Upper lobe of right lung (tissue), 1 donor: ENCODE results near the gene CHRNA4. TPM values are rescaled to one million over a fixed set of nuclear protein-coding genes. Genes with fewer than 3 reads are reported as not detected.

ENCODE experiments used
- ATAC-seq: fragments of 200-7000 bp; cut with Tn5 transposase; one replicate; pipeline ENCODE4 v1.9.1; 2020; ENCODE audit warnings: mild to moderate bottlenecking, moderate library complexity
- DNase-seq: peaks from one replicate; pipeline ENCODE4 v3.0.0-alpha.2; 2020
- H3K27ac ChIP-seq: fragments of 200-600 bp; one replicate; pipeline ENCODE4 v1.8.0; 2022
- H3K27me3 ChIP-seq: fragments of 200-600 bp; one replicate; pipeline ENCODE4 v1.8.0; 2022; ENCODE audit warnings: mild to moderate bottlenecking
- H3K36me3 ChIP-seq: fragments of 200-600 bp; one replicate; pipeline ENCODE4 v1.8.0; 2022
- H3K4me1 ChIP-seq: fragments of 200-600 bp; one replicate; pipeline ENCODE4 v1.8.0; 2022
- H3K4me3 ChIP-seq: fragments of 200-600 bp; one replicate; pipeline ENCODE4 v1.8.0; 2022; ENCODE audit warnings: mild to moderate bottlenecking
- H3K9me3 ChIP-seq: fragments of 200-600 bp; one replicate; pipeline ENCODE4 v1.8.0; 2022
- intact Hi-C: fragments of 100-400 bp; cut with DNase I; formaldehyde crosslinking; loops from one replicate; pipeline ENCODE4 v1.11.0; 2022
- total RNA-seq: library from RNA; stranded (reverse); fragmentation: NEBNext Ultra II Directional; extraction: Animal tissue kit (Norgen Biotek cat#: 25700); gene quantifications from one replicate; pipeline ENCODE4 v1.2.1, GENCODE V29; 2021
- TF ChIP-seq, protein P1 (sequence below): fragments of 200-600 bp; IDR thresholded peaks from one replicate; pipeline ENCODE4 v1.8.0; 2022; ENCODE audit warnings: antibody characterized with exemption
- donor health status: DM: no; HTN: yes; CAD: no; lungs with severe emphysema.

Gene CHRNA4
- total RNA-seq, 1 donor from 2014 or later, result 0.06 TPM

GRCh38 chr20:63317061-63317460 is 44.1 kb downstream of the CHRNA4 start:
- intact Hi-C loops, result no loop called here
- TF ChIP-seq, protein P1, sequence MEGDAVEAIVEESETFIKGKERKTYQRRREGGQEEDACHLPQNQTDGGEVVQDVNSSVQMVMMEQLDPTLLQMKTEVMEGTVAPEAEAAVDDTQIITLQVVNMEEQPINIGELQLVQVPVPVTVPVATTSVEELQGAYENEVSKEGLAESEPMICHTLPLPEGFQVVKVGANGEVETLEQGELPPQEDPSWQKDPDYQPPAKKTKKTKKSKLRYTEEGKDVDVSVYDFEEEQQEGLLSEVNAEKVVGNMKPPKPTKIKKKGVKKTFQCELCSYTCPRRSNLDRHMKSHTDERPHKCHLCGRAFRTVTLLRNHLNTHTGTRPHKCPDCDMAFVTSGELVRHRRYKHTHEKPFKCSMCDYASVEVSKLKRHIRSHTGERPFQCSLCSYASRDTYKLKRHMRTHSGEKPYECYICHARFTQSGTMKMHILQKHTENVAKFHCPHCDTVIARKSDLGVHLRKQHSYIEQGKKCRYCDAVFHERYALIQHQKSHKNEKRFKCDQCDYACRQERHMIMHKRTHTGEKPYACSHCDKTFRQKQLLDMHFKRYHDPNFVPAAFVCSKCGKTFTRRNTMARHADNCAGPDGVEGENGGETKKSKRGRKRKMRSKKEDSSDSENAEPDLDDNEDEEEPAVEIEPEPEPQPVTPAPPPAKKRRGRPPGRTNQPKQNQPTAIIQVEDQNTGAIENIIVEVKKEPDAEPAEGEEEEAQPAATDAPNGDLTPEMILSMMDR, result no peak
- no peak overlapping the region for H3K27ac ChIP-seq
- no peak for DNase-seq
- peaks cover 19% of the 10 kb centered on the region for H3K27me3 ChIP-seq
- no peak for ATAC-seq
- peaks cover 5% of the 10 kb centered on the region for H3K4me1 ChIP-seq
- no peak overlapping the region for H3K4me3 ChIP-seq
- H3K9me3 ChIP-seq, result no peaks in the 10 kb centered on the region
- no peaks in the 10 kb centered on the region for H3K36me3 ChIP-seq

GRCh38 chr20:63316502-63316921 is 44.6 kb downstream of the CHRNA4 start:
- TF ChIP-seq, protein P1, result no peak
- H3K4me3 ChIP-seq, result no peak overlapping the region
- DNase-seq (no peak), ATAC-seq (no peak)
- peaks cover 5% of the 10 kb centered on the region for H3K4me1 ChIP-seq
- no peaks in the 10 kb centered on the region for H3K36me3 ChIP-seq
- intact Hi-C loops, result no loop called here
- no peak overlapping the region for H3K27ac ChIP-seq
- H3K9me3 ChIP-seq, result no peaks in the 10 kb centered on the region
- H3K27me3 ChIP-seq, result peaks cover 19% of the 10 kb centered on the region

DNA sequence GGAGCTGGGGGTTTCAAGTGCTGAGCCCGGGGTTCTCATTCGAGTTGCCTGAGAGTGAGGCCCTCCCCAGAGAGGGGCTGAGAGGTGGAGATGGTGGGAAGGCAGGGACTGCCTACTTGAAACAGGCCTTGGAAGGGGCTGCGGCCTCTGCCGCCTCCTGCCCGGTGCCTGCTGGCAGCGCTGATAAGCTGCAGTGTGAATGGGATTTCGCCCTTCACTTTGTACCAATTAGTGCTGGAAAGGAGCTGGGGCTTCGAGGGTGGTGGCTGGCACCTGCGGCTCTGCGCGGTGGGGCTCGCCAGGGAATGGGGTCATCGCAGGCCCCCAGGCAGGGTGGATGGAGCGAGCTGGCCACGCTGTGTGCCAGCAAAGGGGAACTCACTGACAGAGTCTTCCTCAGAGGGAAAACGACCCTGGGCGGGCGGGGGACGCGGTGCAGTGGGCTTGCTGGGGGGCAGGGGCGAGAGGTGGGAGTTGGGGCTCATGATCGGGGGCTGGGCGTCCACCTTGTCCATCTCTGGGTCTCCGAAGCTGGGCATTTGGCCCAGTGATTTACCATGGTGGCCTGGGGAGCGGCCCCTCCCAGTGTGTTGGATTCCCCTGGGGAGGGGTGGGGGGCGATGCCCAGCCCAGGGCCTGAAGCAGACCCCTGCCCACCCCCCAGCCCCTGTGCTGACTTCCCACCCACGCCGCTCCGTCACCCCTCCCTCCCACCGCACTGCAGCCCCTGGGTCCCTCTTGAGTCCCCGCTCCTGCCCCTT is 45.2 kb downstream of the CHRNA4 start:
- H3K27me3 ChIP-seq, result peaks cover 19% of the 10 kb centered on the region
- H3K4me3 ChIP-seq, result no peak overlapping the region
- ATAC-seq (no peak), DNase-seq (peak; percentile 60)
- no peak overlapping the region for H3K27ac ChIP-seq
- H3K4me1 ChIP-seq, result peaks cover 5% of the 10 kb centered on the region
- intact Hi-C loops, result no loop called here
- no peaks in the 10 kb centered on the region for H3K36me3 ChIP-seq
- TF ChIP-seq, protein P1, result no peak
- no peaks in the 10 kb centered on the region for H3K9me3 ChIP-seq

DNA sequence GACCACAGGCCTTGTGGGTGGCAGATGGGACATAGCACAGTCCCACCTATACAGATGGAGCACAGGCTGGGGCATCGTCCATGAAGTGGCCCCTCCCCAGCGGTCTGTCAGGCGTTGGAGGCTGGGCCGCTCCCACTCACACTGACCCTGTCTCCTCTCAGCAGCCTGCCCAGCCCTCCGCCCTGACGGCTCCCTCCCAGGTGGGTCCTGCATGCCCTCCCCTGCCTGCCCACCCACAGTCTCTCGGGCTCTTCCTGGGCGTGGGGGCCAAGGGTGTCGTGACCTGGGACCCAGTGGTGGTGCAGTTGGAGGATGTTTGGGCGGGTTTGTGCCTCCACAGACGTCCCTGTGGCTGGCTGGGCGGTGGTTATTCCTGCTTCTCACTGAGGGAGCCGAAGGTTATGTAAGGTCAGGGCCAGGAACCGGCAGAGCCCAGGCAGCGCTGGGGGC is 45.9 kb downstream of the CHRNA4 start:
- DNase-seq, result peak; percentile 48
- TF ChIP-seq, protein P1, result no peak
- H3K4me1 ChIP-seq, result no peaks in the 10 kb centered on the region
- no peaks in the 10 kb centered on the region for H3K9me3 ChIP-seq
- no peak overlapping the region for H3K27ac ChIP-seq
- H3K27me3 ChIP-seq, result peaks cover 17% of the 10 kb centered on the region
- H3K4me3 ChIP-seq, result no peak overlapping the region
- intact Hi-C loops, result no loop called here
- H3K36me3 ChIP-seq, result no peaks in the 10 kb centered on the region
- no peak for ATAC-seq

DNA sequence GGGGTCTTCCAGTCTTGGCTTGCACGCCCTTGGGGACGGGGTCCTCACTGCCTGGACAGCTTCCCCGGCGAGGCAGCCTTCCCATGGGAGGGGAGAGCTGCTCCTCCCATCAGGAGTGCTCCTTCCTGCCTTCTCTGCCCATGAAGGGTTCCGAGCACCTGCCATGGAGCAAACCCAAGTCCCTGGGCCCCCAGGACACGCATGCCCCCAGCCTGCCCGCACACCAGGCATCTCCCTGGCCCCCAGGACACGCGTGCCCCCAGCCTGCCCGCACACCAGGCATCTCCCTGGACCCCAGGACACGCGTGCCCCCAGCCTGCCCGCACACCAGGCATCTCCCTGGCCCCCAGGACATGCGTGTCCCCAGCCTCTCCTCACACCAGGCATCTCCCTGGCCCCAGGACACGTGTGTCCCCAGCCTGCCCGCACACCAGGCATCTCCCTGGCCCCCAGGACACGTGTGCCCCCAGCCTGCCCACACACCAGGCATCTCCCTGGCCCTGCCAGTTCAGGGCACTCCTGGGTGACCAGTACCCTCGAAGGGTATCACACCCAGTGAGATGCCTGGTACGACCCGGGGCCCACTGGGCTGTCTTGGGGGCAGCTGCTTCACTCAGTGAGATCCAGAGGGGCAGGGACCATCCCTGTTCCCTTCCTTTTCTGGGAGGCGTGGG is 46.4 kb downstream of the CHRNA4 start:
- Histone ChIP-seq H3K36me3 (no peaks in the 10 kb centered on the region), H3K4me3 (no peak overlapping the region), H3K27ac (no peak overlapping the region), H3K4me1 (no peaks in the 10 kb centered on the region), H3K9me3 (no peaks in the 10 kb centered on the region), H3K27me3 (peaks cover 11% of the 10 kb centered on the region)
- DNase-seq (peak; percentile 46), ATAC-seq (no peak)
- intact Hi-C loops, result no loop called here
- TF ChIP-seq, protein P1, result no peak
